OCI-LY1 (cell line): ENCODE results near the gene CHN1.

ENCODE experiments used
- H2AFZ ChIP-seq: fragments of 200-600 bp; sonication (generic), shearing (Covaris generic); 2 replicates; pipeline ENCODE4 v1.6.0; 2014; ENCODE audit warnings: antibody characterized with exemption, mild to moderate bottlenecking, low read length
- H3F3A ChIP-seq: fragments of 200-600 bp; sonication (generic), shearing (Covaris generic); 2 replicates; pipeline ENCODE4 v1.6.0; 2014; ENCODE audit warnings: mild to moderate bottlenecking, antibody characterized with exemption, low read length, moderate library complexity; ENCODE audit not compliant: insufficient read depth
- H3K27ac ChIP-seq: fragments of 200-600 bp; sonication (generic); 2 replicates; pipeline ENCODE4 v1.5.1; 2014; ENCODE audit warnings: low read length, mixed run types, mild to moderate bottlenecking, low read depth; ENCODE audit not compliant: poor library complexity, severe bottlenecking
- H3K27me3 ChIP-seq: fragments of 200-600 bp; sonication (generic); 2 replicates; pipeline ENCODE4 v1.6.0; 2014; ENCODE audit warnings: antibody characterized with exemption, mild to moderate bottlenecking, low read length, moderate library complexity; ENCODE audit not compliant: insufficient read depth
- H3K36me3 ChIP-seq: fragments of 200-600 bp; sonication (generic); 2 replicates; pipeline ENCODE4 v1.6.1; 2014; ENCODE audit warnings: mild to moderate bottlenecking, antibody characterized with exemption, low read length, moderate library complexity, mixed read lengths; ENCODE audit not compliant: insufficient read depth
- H3K4me1 ChIP-seq: fragments of 200-600 bp; sonication (generic); 2 replicates; pipeline ENCODE4 v1.5.1; 2014; ENCODE audit warnings: mild to moderate bottlenecking, low read length, moderate library complexity; ENCODE audit not compliant: insufficient read depth, severe bottlenecking
- H3K4me2 ChIP-seq: fragments of 200-600 bp; sonication (generic), shearing (Covaris generic); 2 replicates; pipeline ENCODE4 v1.6.1; 2014; ENCODE audit warnings: low read length
- H3K4me3 ChIP-seq: fragments of 200-600 bp; sonication (generic); 2 replicates; pipeline ENCODE4 v1.5.1; 2014; ENCODE audit warnings: low read length, low read depth, mild to moderate bottlenecking, mixed read lengths; ENCODE audit not compliant: poor library complexity, severe bottlenecking
- H3K79me2 ChIP-seq: fragments of 200-600 bp; shearing (Covaris generic); 2 replicates; pipeline ENCODE4 v1.6.1; 2016; ENCODE audit warnings: mixed run types, low read length, mixed read lengths; ENCODE audit not compliant: insufficient read depth
- H3K9ac ChIP-seq: fragments of 200-600 bp; sonication (generic), shearing (Covaris generic); 2 replicates; pipeline ENCODE4 v1.6.1; 2014; ENCODE audit warnings: mild to moderate bottlenecking, low read length, mixed read lengths
- H3K9me2 ChIP-seq: fragments of 200-600 bp; sonication (generic), shearing (Covaris generic); 2 replicates; pipeline ENCODE4 v1.6.1; 2014; ENCODE audit warnings: low read depth, mild to moderate bottlenecking, low read length, mixed read lengths
- H3K9me3 ChIP-seq: fragments of 200-600 bp; shearing (Covaris generic); 2 replicates; pipeline ENCODE4 v1.6.1; 2014; ENCODE audit warnings: low read length, mixed read lengths
- H4K20me1 ChIP-seq: fragments of 200-600 bp; sonication (generic), shearing (Covaris generic); 2 replicates; pipeline ENCODE4 v1.6.0; 2016; ENCODE audit warnings: mild to moderate bottlenecking, low read length; ENCODE audit not compliant: insufficient read depth
- EZH2 ChIP-seq: fragments of 200-600 bp; sonication (generic), shearing (Covaris generic); IDR thresholded peaks from 2 replicates; pipeline ENCODE4 v1.8.0; 2017; ENCODE audit warnings: borderline replicate concordance, mixed run types, mild to moderate bottlenecking, antibody characterized with exemption, low read length, moderate library complexity, mixed read lengths
- TF ChIP-seq, protein P1 (sequence below): fragments of 200-600 bp; sonication (generic), shearing (Covaris generic); IDR thresholded peaks from 2 replicates; pipeline ENCODE4 v1.5.1; 2017; ENCODE audit warnings: mild to moderate bottlenecking, antibody characterized with exemption, low read length, moderate library complexity, mixed read lengths

CHN1 gene

DNA sequence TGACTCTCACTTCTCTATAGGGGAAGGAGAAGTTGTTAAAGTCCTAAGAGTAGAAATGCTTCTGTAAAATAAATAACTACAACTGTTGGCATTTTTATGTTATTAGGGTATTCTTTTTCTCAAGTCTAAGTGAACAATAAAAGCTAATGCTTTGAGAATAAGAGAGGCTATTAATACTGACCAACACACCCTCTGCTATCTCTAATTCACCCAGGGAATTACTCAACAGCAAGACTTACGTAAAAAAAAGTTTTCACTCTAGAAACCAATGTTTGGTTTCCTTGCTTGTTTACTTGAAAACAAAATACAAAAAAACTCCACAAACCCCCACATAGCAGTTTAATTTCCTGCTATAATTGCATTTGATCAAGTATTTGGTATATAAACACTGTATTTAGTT is 25.2 kb downstream of the CHN1 start:
- no peak overlapping the region for H3K4me2 ChIP-seq
- no peak for TF ChIP-seq EZH2
- TF ChIP-seq, protein P1, sequence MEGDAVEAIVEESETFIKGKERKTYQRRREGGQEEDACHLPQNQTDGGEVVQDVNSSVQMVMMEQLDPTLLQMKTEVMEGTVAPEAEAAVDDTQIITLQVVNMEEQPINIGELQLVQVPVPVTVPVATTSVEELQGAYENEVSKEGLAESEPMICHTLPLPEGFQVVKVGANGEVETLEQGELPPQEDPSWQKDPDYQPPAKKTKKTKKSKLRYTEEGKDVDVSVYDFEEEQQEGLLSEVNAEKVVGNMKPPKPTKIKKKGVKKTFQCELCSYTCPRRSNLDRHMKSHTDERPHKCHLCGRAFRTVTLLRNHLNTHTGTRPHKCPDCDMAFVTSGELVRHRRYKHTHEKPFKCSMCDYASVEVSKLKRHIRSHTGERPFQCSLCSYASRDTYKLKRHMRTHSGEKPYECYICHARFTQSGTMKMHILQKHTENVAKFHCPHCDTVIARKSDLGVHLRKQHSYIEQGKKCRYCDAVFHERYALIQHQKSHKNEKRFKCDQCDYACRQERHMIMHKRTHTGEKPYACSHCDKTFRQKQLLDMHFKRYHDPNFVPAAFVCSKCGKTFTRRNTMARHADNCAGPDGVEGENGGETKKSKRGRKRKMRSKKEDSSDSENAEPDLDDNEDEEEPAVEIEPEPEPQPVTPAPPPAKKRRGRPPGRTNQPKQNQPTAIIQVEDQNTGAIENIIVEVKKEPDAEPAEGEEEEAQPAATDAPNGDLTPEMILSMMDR = no peak

DNA sequence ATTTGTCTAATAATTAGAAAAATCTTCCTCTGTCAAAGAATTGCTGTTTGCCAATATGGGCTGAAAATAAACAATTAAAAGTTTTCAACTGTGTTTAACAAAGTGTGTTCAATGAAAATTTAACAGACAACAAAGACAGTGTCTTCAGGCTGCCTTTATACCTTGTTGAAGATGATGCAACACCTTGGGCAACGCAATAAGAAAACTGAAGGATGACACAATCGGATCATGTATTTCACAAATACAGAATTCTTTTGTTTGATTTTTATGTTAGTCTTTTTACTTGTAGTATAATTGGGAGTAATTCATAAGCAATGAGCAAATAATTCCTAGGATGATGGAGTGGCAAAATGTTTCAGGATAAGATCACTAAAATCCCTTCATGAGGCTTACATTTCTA is 27.8 kb downstream of the CHN1 start:
- Histone ChIP-seq H4K20me1 (no peaks in the 10 kb centered on the region), H3K79me2 (no peaks in the 10 kb centered on the region)

More for the DNA sequence above, 25.2 kb downstream of the CHN1 start:
- Histone ChIP-seq H3K9me2 (no peaks in the 10 kb centered on the region), H3K27ac (no peak overlapping the region), H3K9ac (no peak overlapping the region), H3K79me2 (no peaks in the 10 kb centered on the region), H3K4me3 (no peak overlapping the region), H2AFZ (no peak overlapping the region), H3K36me3 (no peaks in the 10 kb centered on the region), H3K9me3 (no peaks in the 10 kb centered on the region), H3K27me3 (no peaks in the 10 kb centered on the region), H4K20me1 (no peaks in the 10 kb centered on the region), H3F3A (no peaks in the 10 kb centered on the region), H3K4me1 (no peaks in the 10 kb centered on the region)

DNA sequence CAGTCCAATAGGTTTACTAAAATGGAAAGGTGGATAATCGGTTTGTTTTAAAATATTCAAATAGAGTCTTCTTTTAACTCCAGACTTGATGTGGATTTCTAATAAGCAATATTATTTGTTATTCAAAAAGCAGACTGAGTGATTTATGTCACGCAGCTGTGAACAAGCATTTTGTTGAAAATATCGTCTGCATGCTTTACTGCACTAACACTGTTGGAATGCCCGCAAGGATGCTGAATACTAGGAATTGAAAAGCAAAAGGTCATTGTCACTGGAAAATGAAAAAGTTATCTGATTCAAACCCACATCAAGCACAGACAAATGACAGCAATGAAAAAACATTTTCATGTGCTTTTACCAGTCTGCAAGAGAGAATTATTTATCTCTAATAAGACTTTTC is 31.1 kb downstream of the CHN1 start:
- Histone ChIP-seq H3K79me2 (no peaks in the 10 kb centered on the region), H3K27me3 (no peaks in the 10 kb centered on the region), H3K9me3 (no peaks in the 10 kb centered on the region), H3K4me3 (no peak overlapping the region), H3K27ac (no peak overlapping the region), H3K36me3 (no peaks in the 10 kb centered on the region), H3K4me2 (no peak overlapping the region), H3F3A (no peaks in the 10 kb centered on the region), H3K9ac (no peak overlapping the region), H3K9me2 (no peaks in the 10 kb centered on the region), H3K4me1 (no peaks in the 10 kb centered on the region), H2AFZ (no peak overlapping the region), H4K20me1 (no peaks in the 10 kb centered on the region)
- TF ChIP-seq, protein P1 = no peak
- no peak for TF ChIP-seq EZH2

More for the DNA sequence above, 27.8 kb downstream of the CHN1 start:
- H3K9me2 ChIP-seq = no peaks in the 10 kb centered on the region
- no peak overlapping the region for H3K9ac ChIP-seq
- no peaks in the 10 kb centered on the region for H3K27me3 ChIP-seq
- H3K36me3 ChIP-seq = no peaks in the 10 kb centered on the region
- H3F3A ChIP-seq = no peaks in the 10 kb centered on the region
- no peak overlapping the region for H3K4me2 ChIP-seq
- TF ChIP-seq, protein P1 = no peak
- TF ChIP-seq EZH2 = no peak
- H2AFZ ChIP-seq = no peak overlapping the region
- no peaks in the 10 kb centered on the region for H3K9me3 ChIP-seq
- H3K27ac ChIP-seq = no peak overlapping the region
- no peaks in the 10 kb centered on the region for H3K4me1 ChIP-seq
- no peak overlapping the region for H3K4me3 ChIP-seq
